ENCODE measurements around the gene HPX.

HPX gene

GRCh38 chr11:6458352-6459098 lies 17.7 kb upstream of the HPX start:
- DNase-seq = no peak

GRCh38 chr11:6457581-6458320 lies 17.0 kb upstream of the HPX start:
- no peak for DNase-seq

GRCh38 chr11:6456361-6457073 lies 15.7 kb upstream of the HPX start:
- no peak for DNase-seq

GRCh38 chr11:6455070-6455469 lies 14.3 kb upstream of the HPX start:
- no peak for DNase-seq

GRCh38 chr11:6453152-6453551 lies 12.4 kb upstream of the HPX start:
- DNase-seq = no peak

- no peak for DNase-seq
Observed at GRCh38 chr11:6452219-6452618, 11.4 kb upstream of the HPX start.

GRCh38 chr11:6448574-6448973 lies 7.8 kb upstream of the HPX start:
- no peak for DNase-seq

- DNase-seq = peak; percentile 9
Observed at GRCh38 chr11:6443269-6444003, 2.6 kb upstream of the HPX start.

GRCh38 chr11:6442441-6442840 lies 1.7 kb upstream of the HPX start:
- no peak for DNase-seq

- peak; percentile 11 for DNase-seq
Observed at GRCh38 chr11:6438979-6439571, 1.7 kb downstream of the HPX start.

- no peak for DNase-seq
Observed at GRCh38 chr11:6437993-6438392, 2.8 kb downstream of the HPX start.

GRCh38 chr11:6437423-6437822 lies 3.4 kb downstream of the HPX start:
- no peak for DNase-seq

- DNase-seq = no peak
Observed at GRCh38 chr11:6433998-6434660, 6.7 kb downstream of the HPX start.

GRCh38 chr11:6431861-6432260 lies 8.9 kb downstream of the HPX start:
- DNase-seq = peak; percentile 89

- DNase-seq = no peak
Observed at GRCh38 chr11:6427516-6427915, 13.3 kb downstream of the HPX start.

- no peak for DNase-seq
Observed at GRCh38 chr11:6420677-6421076, 20.1 kb downstream of the HPX start.

- no peak for DNase-seq
Observed at GRCh38 chr11:6419009-6419631, 21.7 kb downstream of the HPX start, which contains the start of gene APBB1. Gene APBB1, minus strand, starts transcription at chr11:6419094. Its CDS starts 7,747 bp downstream, at chr11:6411347.

- no peak for DNase-seq
Observed at GRCh38 chr11:6418557-6419008, 22.2 kb downstream of the HPX start.

GRCh38 chr11:6417907-6418556 lies 22.8 kb downstream of the HPX start:
- no peak for DNase-seq

GRCh38 chr11:6415797-6416196 lies 25.0 kb downstream of the HPX start:
- DNase-seq = no peak

GRCh38 chr11:6414874-6415328 lies 25.9 kb downstream of the HPX start:
- no peak for DNase-seq

Data from NCI-H226 (cell line).